ENCODE results near the gene TM4SF18.

TM4SF18 gene

DNA sequence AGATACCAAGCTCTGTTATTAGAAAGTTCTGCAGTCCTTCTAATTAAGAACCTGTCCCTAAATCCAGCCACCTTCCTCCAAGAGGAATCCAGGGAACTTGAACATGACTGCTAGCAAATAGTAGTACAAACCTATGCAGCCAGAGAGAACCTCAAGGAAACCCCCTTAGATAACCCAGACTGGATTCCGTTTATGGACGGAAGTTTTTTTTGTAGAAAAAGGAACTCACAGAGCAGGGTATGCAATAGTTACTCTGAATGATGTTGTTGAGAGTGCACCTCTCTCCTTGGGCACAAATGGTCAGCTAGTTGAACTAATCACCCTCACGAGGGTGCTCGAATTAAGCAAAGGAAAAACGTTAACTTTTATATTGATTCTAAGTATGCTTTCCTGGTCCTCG is 40.8 kb downstream of the TM4SF18 start:
- no peak for DNase-seq (ENCODE audit: low read depth)
- TF ChIP-seq, protein P1, sequence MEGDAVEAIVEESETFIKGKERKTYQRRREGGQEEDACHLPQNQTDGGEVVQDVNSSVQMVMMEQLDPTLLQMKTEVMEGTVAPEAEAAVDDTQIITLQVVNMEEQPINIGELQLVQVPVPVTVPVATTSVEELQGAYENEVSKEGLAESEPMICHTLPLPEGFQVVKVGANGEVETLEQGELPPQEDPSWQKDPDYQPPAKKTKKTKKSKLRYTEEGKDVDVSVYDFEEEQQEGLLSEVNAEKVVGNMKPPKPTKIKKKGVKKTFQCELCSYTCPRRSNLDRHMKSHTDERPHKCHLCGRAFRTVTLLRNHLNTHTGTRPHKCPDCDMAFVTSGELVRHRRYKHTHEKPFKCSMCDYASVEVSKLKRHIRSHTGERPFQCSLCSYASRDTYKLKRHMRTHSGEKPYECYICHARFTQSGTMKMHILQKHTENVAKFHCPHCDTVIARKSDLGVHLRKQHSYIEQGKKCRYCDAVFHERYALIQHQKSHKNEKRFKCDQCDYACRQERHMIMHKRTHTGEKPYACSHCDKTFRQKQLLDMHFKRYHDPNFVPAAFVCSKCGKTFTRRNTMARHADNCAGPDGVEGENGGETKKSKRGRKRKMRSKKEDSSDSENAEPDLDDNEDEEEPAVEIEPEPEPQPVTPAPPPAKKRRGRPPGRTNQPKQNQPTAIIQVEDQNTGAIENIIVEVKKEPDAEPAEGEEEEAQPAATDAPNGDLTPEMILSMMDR (conservative IDR thresholded peaks at IDR 0.05; ENCODE audit: control insufficient read depth, insufficient read depth, low read depth, low read length) = no peak
- H3K4me3 ChIP-seq (ENCODE audit: control insufficient read depth, low read depth, low read length) = no peak overlapping the region

- DNase-seq (ENCODE audit: low read depth) = no peak
- TF ChIP-seq, protein P1 (conservative IDR thresholded peaks at IDR 0.05; ENCODE audit: control insufficient read depth, insufficient read depth, low read depth, low read length) = peak; percentile 52
- no peak overlapping the region for H3K4me3 ChIP-seq (ENCODE audit: control insufficient read depth, low read depth, low read length)
Observed at GRCh38 chr3:149291178-149291577, 42.3 kb downstream of the TM4SF18 start.

DNA sequence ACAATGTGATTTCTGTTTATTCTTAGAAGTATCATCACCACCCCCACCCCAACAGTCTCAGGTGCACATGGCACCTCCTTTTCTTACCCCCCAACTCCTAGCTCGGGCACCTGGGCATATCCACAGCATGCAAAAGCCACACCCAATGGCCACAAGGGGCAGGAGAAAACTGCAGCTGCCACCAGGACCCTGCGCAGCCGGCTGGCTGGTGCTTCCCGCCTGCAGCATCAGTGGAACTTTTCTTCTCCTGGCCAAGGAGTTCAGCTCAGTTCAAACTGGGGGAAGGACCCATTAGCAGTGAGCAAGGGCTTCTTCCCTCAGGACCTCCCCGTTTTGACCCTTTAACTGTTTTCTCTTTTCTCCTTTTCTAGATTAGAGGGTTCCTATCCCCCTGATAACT is 44.8 kb downstream of the TM4SF18 start:
- TF ChIP-seq, protein P1 (conservative IDR thresholded peaks at IDR 0.05; ENCODE audit: control insufficient read depth, insufficient read depth, low read depth, low read length) = no peak
- H3K4me3 ChIP-seq (ENCODE audit: control insufficient read depth, low read depth, low read length) = no peak overlapping the region
- no peak for DNase-seq (ENCODE audit: low read depth)

- no peak overlapping the region for H3K4me3 ChIP-seq (ENCODE audit: control insufficient read depth, low read depth, low read length)
- DNase-seq (ENCODE audit: low read depth) = no peak
- TF ChIP-seq, protein P1 (conservative IDR thresholded peaks at IDR 0.05; ENCODE audit: control insufficient read depth, insufficient read depth, low read depth, low read length) = no peak
Observed at GRCh38 chr3:149284034-149284433, 49.4 kb downstream of the TM4SF18 start.

GRCh38 chr3:149283401-149283800 is 50.0 kb downstream of the TM4SF18 start:
- H3K4me3 ChIP-seq (ENCODE audit: control insufficient read depth, low read depth, low read length) = no peak overlapping the region
- TF ChIP-seq, protein P1 (conservative IDR thresholded peaks at IDR 0.05; ENCODE audit: control insufficient read depth, insufficient read depth, low read depth, low read length) = no peak
- DNase-seq (ENCODE audit: low read depth) = no peak

GRCh38 chr3:149282836-149283235 is 50.6 kb downstream of the TM4SF18 start:
- no peak for DNase-seq (ENCODE audit: low read depth)
- TF ChIP-seq, protein P1 (conservative IDR thresholded peaks at IDR 0.05; ENCODE audit: control insufficient read depth, insufficient read depth, low read depth, low read length) = no peak
- H3K4me3 ChIP-seq (ENCODE audit: control insufficient read depth, low read depth, low read length) = no peak overlapping the region

GRCh38 chr3:149282322-149282721 is 51.1 kb downstream of the TM4SF18 start:
- DNase-seq (ENCODE audit: low read depth) = no peak
- H3K4me3 ChIP-seq (ENCODE audit: control insufficient read depth, low read depth, low read length) = no peak overlapping the region
- TF ChIP-seq, protein P1 (conservative IDR thresholded peaks at IDR 0.05; ENCODE audit: control insufficient read depth, insufficient read depth, low read depth, low read length) = no peak

Measured in fibroblast of mammary gland (primary cell).